Hepatocyte (in vitro differentiated cells): ENCODE data around the gene C3orf20. TPM values are rescaled to one million over a fixed set of nuclear protein-coding genes. Genes with fewer than 3 reads are reported as not detected.

Experiments
- DNase-seq: peaks from one replicate; pipeline ENCODE4 v3.0.0-alpha.2; 2016; ENCODE audit warnings: low spot score
- H2AFZ ChIP-seq: fragments of 200-600 bp; sonication (generic); 2 replicates; pipeline ENCODE4 v1.6.0; 2016; ENCODE audit warnings: antibody characterized with exemption, mild to moderate bottlenecking
- H3K27ac ChIP-seq: fragments of 200-600 bp; sonication (generic); 2 replicates; pipeline ENCODE4 v1.5.1; 2016; ENCODE audit warnings: mild to moderate bottlenecking
- H3K27me3 ChIP-seq: fragments of 200-600 bp; sonication (generic); 2 replicates; pipeline ENCODE4 v1.6.1; 2016
- H3K36me3 ChIP-seq: fragments of 200-600 bp; sonication (generic); replicated peaks from 2 replicates; pipeline ENCODE4 v1.5.1; 2016; ENCODE audit warnings: low read depth; ENCODE audit not compliant: insufficient read depth
- H3K4me1 ChIP-seq: fragments of 200-600 bp; sonication (generic); 2 replicates; pipeline ENCODE4 v1.5.1; 2016; ENCODE audit warnings: mild to moderate bottlenecking, moderate library complexity; ENCODE audit not compliant: insufficient read depth
- H3K4me2 ChIP-seq: fragments of 200-600 bp; sonication (generic); 2 replicates; pipeline ENCODE4 v1.6.0; 2016
- H3K4me3 ChIP-seq: fragments of 200-600 bp; sonication (generic); 2 replicates; pipeline ENCODE4 v1.5.1; 2016; ENCODE audit warnings: mild to moderate bottlenecking
- H3K79me2 ChIP-seq: fragments of 200-600 bp; sonication (generic); 2 replicates; pipeline ENCODE4 v1.6.0; 2017; ENCODE audit warnings: mild to moderate bottlenecking
- H3K9me2 ChIP-seq: fragments of 200-600 bp; sonication (generic); replicated peaks from 2 replicates; pipeline ENCODE4 v1.6.0; 2017; ENCODE audit warnings: mild to moderate bottlenecking; ENCODE audit not compliant: insufficient read depth
- H3K9me3 ChIP-seq: fragments of 200-600 bp; sonication (generic); 2 replicates; pipeline ENCODE4 v1.5.1; 2016; ENCODE audit warnings: low read depth, mild to moderate bottlenecking
- H4K20me1 ChIP-seq: fragments of 200-600 bp; sonication (generic); 2 replicates; pipeline ENCODE4 v1.6.0; 2016; ENCODE audit warnings: mild to moderate bottlenecking; ENCODE audit not compliant: insufficient read depth, poor library complexity, severe bottlenecking
- EZH2 ChIP-seq: fragments of 200-600 bp; sonication (generic); IDR thresholded peaks from 2 replicates; pipeline ENCODE4 v1.6.1; 2016; ENCODE audit warnings: antibody characterized with exemption, mild to moderate bottlenecking, borderline replicate concordance
- EZH2phosphoT487 ChIP-seq: fragments of 200-600 bp; sonication (generic); IDR thresholded peaks from one replicate; pipeline ENCODE4 v1.6.1; 2018; ENCODE audit warnings: antibody characterized with exemption, mild to moderate bottlenecking, low read depth, moderate library complexity; ENCODE audit not compliant: unreplicated experiment, severe bottlenecking
- WGBS: methylation state at CpG from one replicate; pipeline ENCODE4 v1.1.6; 2016; ENCODE audit warnings: low lambda C conversion rate; ENCODE audit errors: missing lambda C conversion rate; 5-methylcytosine and 5-hydroxymethylcytosine counted together
- polyA plus RNA-seq: library from polyadenylated mRNA; unstranded; fragments of >200 nt; fragmentation: Nextera tagmentation; extraction: Ambion mirVana; gene quantifications from 2 replicates; pipeline ENCODE4 v1.2.1, GENCODE V29; 2016
- total RNA-seq: library from RNA; depleted of rRNA; stranded (reverse); fragments of >200 nt; gene quantifications from 2 replicates; pipeline ENCODE4 v1.2.3, GENCODE V29; 2014
- TF ChIP-seq, protein P1 (sequence below): fragments of 200-600 bp; sonication (generic); IDR thresholded peaks from 2 replicates; pipeline ENCODE4 v1.5.1; 2016; ENCODE audit warnings: antibody characterized with exemption, mild to moderate bottlenecking; ENCODE audit not compliant: poor library complexity

The C3orf20 gene
- total and polyA plus RNA-seq, 2 experiments from 2014 or later, result 0.07 TPM; not detected in 1

DNA sequence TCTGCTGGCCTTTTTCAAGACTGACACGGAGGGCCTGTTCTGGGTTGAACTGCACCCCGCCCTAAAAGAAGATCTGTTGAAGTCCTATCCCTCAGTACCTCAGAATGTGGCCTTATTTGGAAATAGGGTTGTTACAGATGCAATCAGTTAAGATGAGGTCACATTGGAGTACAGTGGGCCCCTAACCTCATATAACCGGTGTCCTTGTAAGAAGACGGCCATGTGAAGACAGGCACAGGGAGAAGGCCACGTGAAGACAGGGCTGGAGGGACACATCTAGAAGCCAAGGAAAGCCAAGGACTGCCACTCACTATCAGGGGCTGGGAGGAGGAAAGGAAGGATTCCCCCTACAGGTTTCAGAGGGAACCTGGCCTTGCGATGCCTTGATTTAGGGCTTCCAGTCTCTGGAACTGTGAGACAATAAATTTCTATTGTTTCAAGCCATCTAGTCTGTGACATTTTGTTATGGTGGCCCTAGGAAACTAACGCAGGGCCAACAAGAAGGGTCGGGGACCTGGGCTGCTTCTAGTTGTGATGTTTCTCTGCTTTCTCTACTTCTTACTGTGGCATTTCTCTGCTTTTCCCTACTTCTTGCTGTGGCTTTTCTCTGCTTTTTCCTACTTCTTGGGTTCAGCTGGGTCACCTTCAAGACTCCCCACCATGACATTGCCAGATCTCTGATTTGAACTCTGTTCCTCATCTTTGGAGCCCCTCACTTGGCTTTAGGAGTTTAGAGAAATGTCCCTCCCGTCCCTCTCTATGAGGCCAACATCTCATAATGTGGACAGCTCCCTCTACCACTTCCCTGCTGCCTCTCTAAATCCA, 28.1 kb upstream of the C3orf20 start:
- Histone ChIP-seq H2AFZ (no peak overlapping the region), H3K9me2 (no peaks in the 10 kb centered on the region), H3K79me2 (peaks cover 1% of the 10 kb centered on the region), H3K36me3 (no peaks in the 10 kb centered on the region), H3K9me3 (no peaks in the 10 kb centered on the region), H3K27me3 (peaks cover 4% of the 10 kb centered on the region), H3K4me3 (no peak overlapping the region), H3K4me1 (peaks cover 25% of the 10 kb centered on the region), H3K4me2 (no peak overlapping the region), H3K27ac (no peak overlapping the region), H4K20me1 (no peaks in the 10 kb centered on the region)
- 75% methylated on average over 9 of the region's 9 CpGs for WGBS
- DNase-seq, result peak; percentile 22
- TF ChIP-seq, protein P1, sequence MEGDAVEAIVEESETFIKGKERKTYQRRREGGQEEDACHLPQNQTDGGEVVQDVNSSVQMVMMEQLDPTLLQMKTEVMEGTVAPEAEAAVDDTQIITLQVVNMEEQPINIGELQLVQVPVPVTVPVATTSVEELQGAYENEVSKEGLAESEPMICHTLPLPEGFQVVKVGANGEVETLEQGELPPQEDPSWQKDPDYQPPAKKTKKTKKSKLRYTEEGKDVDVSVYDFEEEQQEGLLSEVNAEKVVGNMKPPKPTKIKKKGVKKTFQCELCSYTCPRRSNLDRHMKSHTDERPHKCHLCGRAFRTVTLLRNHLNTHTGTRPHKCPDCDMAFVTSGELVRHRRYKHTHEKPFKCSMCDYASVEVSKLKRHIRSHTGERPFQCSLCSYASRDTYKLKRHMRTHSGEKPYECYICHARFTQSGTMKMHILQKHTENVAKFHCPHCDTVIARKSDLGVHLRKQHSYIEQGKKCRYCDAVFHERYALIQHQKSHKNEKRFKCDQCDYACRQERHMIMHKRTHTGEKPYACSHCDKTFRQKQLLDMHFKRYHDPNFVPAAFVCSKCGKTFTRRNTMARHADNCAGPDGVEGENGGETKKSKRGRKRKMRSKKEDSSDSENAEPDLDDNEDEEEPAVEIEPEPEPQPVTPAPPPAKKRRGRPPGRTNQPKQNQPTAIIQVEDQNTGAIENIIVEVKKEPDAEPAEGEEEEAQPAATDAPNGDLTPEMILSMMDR, result no peak
- TF ChIP-seq EZH2phosphoT487 (no peak), EZH2 (no peak)

GRCh38 chr3:14647976-14648955, 26.7 kb upstream of the C3orf20 start:
- H3K27ac ChIP-seq, result peak overlapping the region; percentile 71

GRCh38 chr3:14649466-14649865, 25.5 kb upstream of the C3orf20 start:
- no peak for TF ChIP-seq EZH2phosphoT487
- no peak for TF ChIP-seq EZH2
- TF ChIP-seq, protein P1, result no peak
- 57% methylated on average over 2 of the region's 2 CpGs for WGBS
- Histone ChIP-seq H3K9me2 (no peaks in the 10 kb centered on the region), H3K4me2 (peak overlapping the region; percentile 68), H3K36me3 (no peaks in the 10 kb centered on the region), H3K9me3 (no peaks in the 10 kb centered on the region), H3K27ac (peak overlapping the region; percentile 85), H3K4me3 (no peak overlapping the region), H3K27me3 (no peaks in the 10 kb centered on the region), H2AFZ (no peak overlapping the region), H4K20me1 (no peaks in the 10 kb centered on the region), H3K4me1 (peaks cover 39% of the 10 kb centered on the region), H3K79me2 (peaks cover 27% of the 10 kb centered on the region)
- no peak for DNase-seq

More at GRCh38 chr3:14647976-14648955, 26.7 kb upstream of the C3orf20 start:
- no peak overlapping the region for H3K4me3 ChIP-seq
- no peak for DNase-seq
- no peak overlapping the region for H2AFZ ChIP-seq
- H3K9me3 ChIP-seq, result no peaks in the 10 kb centered on the region
- TF ChIP-seq, protein P1, result no peak
- H3K4me2 ChIP-seq, result peak overlapping the region; percentile 68
- H3K36me3 ChIP-seq, result no peaks in the 10 kb centered on the region
- no peaks in the 10 kb centered on the region for H4K20me1 ChIP-seq
- peaks cover 33% of the 10 kb centered on the region for H3K4me1 ChIP-seq
- peaks cover 4% of the 10 kb centered on the region for H3K27me3 ChIP-seq
- WGBS, result 78% methylated on average over 19 of the region's 19 CpGs
- no peaks in the 10 kb centered on the region for H3K9me2 ChIP-seq
- H3K79me2 ChIP-seq, result peaks cover 16% of the 10 kb centered on the region
